ENCODE data around the gene ZBTB47. TPM values are rescaled to one million over a fixed set of nuclear protein-coding genes. Genes with fewer than 3 reads are reported as not detected.
A peak's percentile ranks its signal among the peaks of the same experiment; 100 is the strongest.

The ZBTB47 gene
- total RNA-seq, 2 experiments from 2014 or later: 0.60 to 0.62 TPM

- H3K4me1 Mint-ChIP-seq: peaks cover 7% of the 10 kb centered on the region
- H3K27ac Mint-ChIP-seq: no peak overlapping the region
- no peak overlapping the region for H3K4me3 Mint-ChIP-seq
- H3K36me3 Mint-ChIP-seq (ENCODE audit: low read depth): peaks cover 2% of the 10 kb centered on the region
- H3K9me3 Mint-ChIP-seq (ENCODE audit: low read depth): no peaks in the 10 kb centered on the region
- intact Hi-C loops (cut with DNase I, micrococcal nuclease): loop anchor here (5.0 to 10.0 kb wide), 2 partner anchors 90 to 92 kb away; no protein-coding TSS in a partner anchor
- CTCF ChIA-PET: interaction anchor here (0.6 to 0.9 kb wide), 3 partner anchors 9 to 1705 kb away, joined by 3 to 4 read pairs (median 3); no protein-coding TSS in a partner anchor
- peaks cover 2% of the 10 kb centered on the region for H3K27me3 Mint-ChIP-seq
- POLR2A ChIA-PET: no interaction called here
- peak; percentile 15 for ATAC-seq
- no peak for DNase-seq
Observed at GRCh38 chr3:42652611-42653302, 740 bp upstream of the ZBTB47 start.

- Mint-ChIP-seq H3K9me3 (ENCODE audit: low read depth) (no peaks in the 10 kb centered on the region), H3K27me3 (peaks cover 2% of the 10 kb centered on the region), H3K4me1 (peaks cover 7% of the 10 kb centered on the region), H3K27ac (no peak overlapping the region), H3K4me3 (no peak overlapping the region), H3K36me3 (ENCODE audit: low read depth) (no peaks in the 10 kb centered on the region)
- POLR2A ChIA-PET: no interaction called here
- CTCF ChIA-PET: no interaction called here
- DNase-seq (no peak), ATAC-seq (no peak)
- intact Hi-C loops (cut with DNase I, micrococcal nuclease): loop anchor here (5.0 to 10.0 kb wide), 2 partner anchors 89 to 92 kb away; no protein-coding TSS in a partner anchor
Observed at GRCh38 chr3:42653303-42653559, 266 bp upstream of the ZBTB47 start.

GRCh38 chr3:42654331-42655201, 1.1 kb downstream of the ZBTB47 start:
- H3K27ac Mint-ChIP-seq: no peak overlapping the region
- no peaks in the 10 kb centered on the region for H3K9me3 Mint-ChIP-seq (ENCODE audit: low read depth)
- ATAC-seq: peak; percentile 37
- POLR2A ChIA-PET: no interaction called here
- peaks cover 2% of the 10 kb centered on the region for H3K27me3 Mint-ChIP-seq
- DNase-seq: no peak
- CTCF ChIA-PET: no interaction called here
- H3K36me3 Mint-ChIP-seq (ENCODE audit: low read depth): no peaks in the 10 kb centered on the region
- H3K4me1 Mint-ChIP-seq: peaks cover 7% of the 10 kb centered on the region
- peak overlapping the region; percentile 72 for H3K4me3 Mint-ChIP-seq
- intact Hi-C loops (cut with DNase I, micrococcal nuclease): loop anchor here (5.0 to 10.0 kb wide), 2 partner anchors 88 to 90 kb away; no protein-coding TSS in a partner anchor

- H3K4me3 Mint-ChIP-seq: peak overlapping the region; percentile 40
- no peak for DNase-seq
- H3K27ac Mint-ChIP-seq: no peak overlapping the region
- ChIA-PET POLR2A (no interaction called here), CTCF (no interaction called here)
- ATAC-seq: no peak
- no peaks in the 10 kb centered on the region for H3K9me3 Mint-ChIP-seq (ENCODE audit: low read depth)
- H3K4me1 Mint-ChIP-seq: peaks cover 7% of the 10 kb centered on the region
- intact Hi-C loops (cut with DNase I, micrococcal nuclease): loop anchor here in 1 of 2 experiments (10.0 kb wide), 1 partner anchor 89 kb away; no protein-coding TSS in a partner anchor
- no peaks in the 10 kb centered on the region for H3K36me3 Mint-ChIP-seq (ENCODE audit: low read depth)
- H3K27me3 Mint-ChIP-seq: peaks cover 2% of the 10 kb centered on the region
Observed at GRCh38 chr3:42655331-42655888, 1.9 kb downstream of the ZBTB47 start.

GRCh38 chr3:42655980-42656679, 2.6 kb downstream of the ZBTB47 start:
- Mint-ChIP-seq H3K4me3 (no peak overlapping the region), H3K36me3 (ENCODE audit: low read depth) (no peaks in the 10 kb centered on the region), H3K27me3 (peaks cover 2% of the 10 kb centered on the region), H3K27ac (no peak overlapping the region), H3K4me1 (peaks cover 7% of the 10 kb centered on the region), H3K9me3 (ENCODE audit: low read depth) (no peaks in the 10 kb centered on the region)
- POLR2A ChIA-PET: no interaction called here
- CTCF ChIA-PET: no interaction called here
- no peak for ATAC-seq
- intact Hi-C loops (cut with DNase I, micrococcal nuclease): loop anchor here in 1 of 2 experiments (10.0 kb wide), 1 partner anchor 89 kb away; no protein-coding TSS in a partner anchor
- no peak for DNase-seq

GRCh38 chr3:42656680-42657610, 3.4 kb downstream of the ZBTB47 start:
- Mint-ChIP-seq H3K9me3 (ENCODE audit: low read depth) (no peaks in the 10 kb centered on the region), H3K4me1 (peaks cover 7% of the 10 kb centered on the region), H3K27me3 (peaks cover 2% of the 10 kb centered on the region), H3K27ac (no peak overlapping the region), H3K4me3 (no peak overlapping the region), H3K36me3 (ENCODE audit: low read depth) (no peaks in the 10 kb centered on the region)
- ATAC-seq (no peak), DNase-seq (no peak)
- ChIA-PET CTCF (no interaction called here), POLR2A (no interaction called here)
- intact Hi-C loops (cut with DNase I, micrococcal nuclease): loop anchor here in 1 of 2 experiments (10.0 kb wide), 1 partner anchor 88 kb away; no protein-coding TSS in a partner anchor

- Mint-ChIP-seq H3K27ac (no peak overlapping the region), H3K27me3 (peaks cover 2% of the 10 kb centered on the region), H3K4me3 (no peak overlapping the region), H3K9me3 (ENCODE audit: low read depth) (no peaks in the 10 kb centered on the region), H3K36me3 (ENCODE audit: low read depth) (no peaks in the 10 kb centered on the region), H3K4me1 (peaks cover 7% of the 10 kb centered on the region)
- intact Hi-C loops (cut with DNase I, micrococcal nuclease): loop anchor here in 1 of 2 experiments (10.0 kb wide), 1 partner anchor 87 kb away; no protein-coding TSS in a partner anchor
- DNase-seq (no peak), ATAC-seq (no peak)
- ChIA-PET POLR2A (no interaction called here), CTCF (no interaction called here)
Observed at GRCh38 chr3:42657675-42658074, 4.2 kb downstream of the ZBTB47 start.

GRCh38 chr3:42658091-42658770, 4.7 kb downstream of the ZBTB47 start:
- peaks cover 2% of the 10 kb centered on the region for H3K27me3 Mint-ChIP-seq
- H3K36me3 Mint-ChIP-seq (ENCODE audit: low read depth): no peaks in the 10 kb centered on the region
- H3K9me3 Mint-ChIP-seq (ENCODE audit: low read depth): no peaks in the 10 kb centered on the region
- DNase-seq (no peak), ATAC-seq (no peak)
- H3K4me1 Mint-ChIP-seq: peaks cover 5% of the 10 kb centered on the region
- intact Hi-C loops (cut with DNase I, micrococcal nuclease): loop anchor here in 1 of 2 experiments (10.0 kb wide), 1 partner anchor 87 kb away; no protein-coding TSS in a partner anchor
- no peak overlapping the region for H3K4me3 Mint-ChIP-seq
- no peak overlapping the region for H3K27ac Mint-ChIP-seq
- POLR2A ChIA-PET: no interaction called here
- CTCF ChIA-PET: no interaction called here

GRCh38 chr3:42658771-42659390, 5.4 kb downstream of the ZBTB47 start:
- intact Hi-C loops (cut with DNase I, micrococcal nuclease): loop anchor here in 1 of 2 experiments (10.0 kb wide), 1 partner anchor 86 kb away; no protein-coding TSS in a partner anchor
- ATAC-seq (no peak), DNase-seq (no peak)
- H3K9me3 Mint-ChIP-seq (ENCODE audit: low read depth): no peaks in the 10 kb centered on the region
- POLR2A ChIA-PET: no interaction called here
- no peak overlapping the region for H3K4me3 Mint-ChIP-seq
- no peaks in the 10 kb centered on the region for H3K27me3 Mint-ChIP-seq
- H3K27ac Mint-ChIP-seq: no peak overlapping the region
- CTCF ChIA-PET: no interaction called here
- H3K4me1 Mint-ChIP-seq: peaks cover 1% of the 10 kb centered on the region
- no peaks in the 10 kb centered on the region for H3K36me3 Mint-ChIP-seq (ENCODE audit: low read depth)

Data from activated CD4-positive, alpha-beta T cell treated with anti-CD3 and anti-CD28 coated beads for 36 hours (primary cell).